D721Med (cell line): ENCODE data around the gene PHF13.
"Not testable (repeated sequence)": the region's sequence is repeated elsewhere in the genome, so short reads cannot be mapped to it uniquely, and the experiment has no call there.

Experiments
- DNase-seq: peaks from one replicate; pipeline ENCODE4 v3.0.0; 2011; ENCODE audit warnings: low spot score; ENCODE audit not compliant: insufficient read length
- FAIRE-seq: peaks from 2 replicates; lab custom pipeline; 2011; peaks lifted over from hg19 to GRCh38; lab: Jason Lieb, UNC
- CTCF ChIP-seq: IDR thresholded peaks from 2 replicates; pipeline ENCODE4 v1.5.1; 2012; ENCODE audit warnings: mild to moderate bottlenecking, control low read depth; ENCODE audit not compliant: insufficient read depth; ENCODE audit errors: missing control alignments

PHF13 gene

GRCh38 chr1:6597777-6598131 is 15.8 kb upstream of the PHF13 start:
- FAIRE-seq = no peak
- no peak for TF ChIP-seq CTCF

GRCh38 chr1:6599141-6599975 is 14.2 kb upstream of the PHF13 start:
- DNase-seq (no peak), FAIRE-seq (no peak)
- TF ChIP-seq CTCF = no peak

More at GRCh38 chr1:6597777-6598131, 15.8 kb upstream of the PHF13 start:
- no peak for DNase-seq

- DNase-seq, FAIRE-seq: not testable (repeated sequence)
Observed at GRCh38 chr1:6599991-6600390, 13.5 kb upstream of the PHF13 start.

- DNase-seq (no peak), FAIRE-seq (no peak)
- no peak for TF ChIP-seq CTCF
Observed at GRCh38 chr1:6600410-6601048, 13.0 kb upstream of the PHF13 start.

GRCh38 chr1:6601049-6601922 is 12.2 kb upstream of the PHF13 start:
- FAIRE-seq = no peak
- DNase-seq = no peak
- no peak for TF ChIP-seq CTCF

GRCh38 chr1:6601923-6602668 is 11.4 kb upstream of the PHF13 start:
- FAIRE-seq (no peak), DNase-seq (no peak)
- TF ChIP-seq CTCF = no peak
